K562 (cell line): ENCODE results near the gene ARHGEF1. TPM values are rescaled to one million over a fixed set of nuclear protein-coding genes. Genes with fewer than 3 reads are reported as not detected.

ENCODE experiments used
- ATAC-seq: fragments of 200-7000 bp; cut with Tn5 transposase; 3 replicates; pipeline ENCODE4 v1.9.1; 2020; ENCODE audit warnings: moderate library complexity
- BruUV-seq: library from RNA; stranded (reverse); fragments of 400-500 nt; replicated peaks from 2 replicates; lab custom pipeline; 2021; lab: Mats Ljungman, UMichigan
- CTCF ChIA-PET: fragments of 300-600 bp; formaldehyde crosslinking; extraction: SDS; loops from one replicate; lab custom pipeline; 2021; ENCODE audit warnings: low intra/inter-chr PET ratio; lab: Yijun Ruan, JAX
- POLR2A ChIA-PET: fragments of 300-600, 350-650 bp; sonication (Branson Sonifier 250); formaldehyde crosslinking; extraction: SDS; loops from one replicate; lab custom pipeline; 2021; ENCODE audit warnings: antibody characterized with exemption, inconsistent platforms; lab: Yijun Ruan, JAX
- DNase-seq, 4 experiments: peaks; one replicate each; pipeline versions ENCODE4 v3.0.0 to v3.0.0-alpha.2; 2011 to 2018; ENCODE audit warnings: low spot score in 3 of 4, mixed read lengths in 3 of 4; ENCODE audit errors: extremely low read depth in 1 of 4
- FAIRE-seq: peaks from 2 replicates; lab custom pipeline; 2011; peaks lifted over from hg19 to GRCh38; lab: Jason Lieb, UNC
- H2AFZ ChIP-seq: 2 replicates; pipeline ENCODE4 v1.6.0; 2011; ENCODE audit warnings: low read depth, low read length, control low read depth, inconsistent platforms
- H3K27ac ChIP-seq: fragments of 200-600 bp; 3 replicates; pipeline ENCODE4 v1.8.0; 2011; ENCODE audit warnings: low read depth, mild to moderate bottlenecking, control low read depth, inconsistent platforms, low read length, moderate library complexity, mixed read lengths; ENCODE audit errors: extremely low read depth
- H3K27me3 ChIP-seq, 2 experiments: fragments of 300-600 bp in 1 of 2; 2 replicates in 1 of 2; 3 replicates in 1 of 2; pipeline versions ENCODE4 v1.6.0 to v1.8.0; 2011; ENCODE audit warnings: inconsistent platforms in 2 of 2, low read length in 2 of 2, mild to moderate bottlenecking in 1 of 2, mixed read lengths in 1 of 2, moderate library complexity in 1 of 2; ENCODE audit not compliant: control insufficient read depth in 2 of 2, insufficient read depth in 2 of 2
- H3K36me3 ChIP-seq: fragments of 300-600 bp; 3 replicates; pipeline ENCODE4 v1.8.0; 2011; ENCODE audit warnings: mild to moderate bottlenecking, low read length, inconsistent platforms; ENCODE audit not compliant: control insufficient read depth, insufficient read depth
- H3K4me1 ChIP-seq, 2 experiments: fragments of 200-600 bp in 1 of 2; replicated peaks in 1 of 2; 2 replicates in 1 of 2; 3 replicates in 1 of 2; pipeline versions ENCODE4 v1.5.1 to v1.8.0; 2011; ENCODE audit warnings: inconsistent platforms in 2 of 2, low read length in 2 of 2, mild to moderate bottlenecking in 1 of 2, mixed read lengths in 1 of 2, moderate library complexity in 1 of 2; ENCODE audit not compliant: control insufficient read depth in 2 of 2, insufficient read depth in 2 of 2
- H3K4me2 ChIP-seq: 2 replicates; pipeline ENCODE4 v1.6.1; 2011; ENCODE audit warnings: low read length, control low read depth, inconsistent platforms, mixed read lengths; ENCODE audit not compliant: insufficient read depth
- H3K4me3 ChIP-seq: fragments of 200-600 bp; sonication (generic), shearing (Covaris generic); 2 replicates; pipeline ENCODE4 v1.5.1; 2016; ENCODE audit warnings: control low read depth, inconsistent platforms
- H3K79me2 ChIP-seq: fragments of 200-600 bp; 3 replicates; pipeline ENCODE4 v1.8.0; 2011; ENCODE audit warnings: low read length, inconsistent platforms; ENCODE audit not compliant: control insufficient read depth, insufficient read depth
- H3K9ac ChIP-seq, 2 experiments: 2 replicates each; pipeline versions ENCODE4 v1.6.0 to v1.6.1; 2011; ENCODE audit warnings: low read depth in 2 of 2, low read length in 2 of 2, control low read depth in 1 of 2, inconsistent platforms in 1 of 2, mild to moderate bottlenecking in 1 of 2, mixed read lengths in 1 of 2; ENCODE audit not compliant: insufficient read depth in 1 of 2
- H3K9me1 ChIP-seq: one replicate; pipeline ENCODE4 v1.6.0; 2011; ENCODE audit warnings: inconsistent platforms, mild to moderate bottlenecking, low read length, moderate library complexity; ENCODE audit not compliant: control insufficient read depth, insufficient read depth
- H3K9me3 ChIP-seq: replicated peaks from 2 replicates; pipeline ENCODE4 v1.5.1; 2011; ENCODE audit warnings: low read depth, low read length, inconsistent platforms; ENCODE audit not compliant: control insufficient read depth, insufficient read depth
- H4K20me1 ChIP-seq: replicated peaks from 2 replicates; pipeline ENCODE4 v1.6.1; 2011; ENCODE audit warnings: low read length, inconsistent platforms, mixed read lengths; ENCODE audit not compliant: control insufficient read depth, insufficient read depth
- CBX8 ChIP-seq: fragments of 200-600 bp; sonication (generic); IDR thresholded peaks from 2 replicates; pipeline ENCODE4 v1.6.1; 2012; ENCODE audit warnings: borderline replicate concordance, mixed run types, low read depth, mild to moderate bottlenecking, moderate library complexity, mixed read lengths, low read length, control low read depth, inconsistent platforms; ENCODE audit not compliant: poor library complexity, severe bottlenecking; ENCODE audit errors: extremely low read depth
- CEBPG ChIP-seq, 3 experiments: fragments of 200-800 bp in 1 of 3; sonication (Bioruptor generic) in 1 of 3; sonication (generic) in 1 of 3; formaldehyde crosslinking in 1 of 3; IDR thresholded peaks in 2 of 3; conservative IDR thresholded peaks in 1 of 3; 2 replicates each; pipeline versions ENCODE4 v1.6.1 to v1.8.0; 2016 to 2022; ENCODE audit warnings: missing compliant biosample characterization in 2 of 3, missing genetic modification characterization in 2 of 3, mild to moderate bottlenecking in 1 of 3, missing genetic modification reagents in 1 of 3
- CGGBP1 ChIP-seq: fragments of 250-450 bp; sonication (Bioruptor Pico); IDR thresholded peaks from 2 replicates; pipeline ENCODE4 v1.9.0; 2021; ENCODE audit warnings: mild to moderate bottlenecking
- DDX20 ChIP-seq: fragments of 450-650 bp; IDR thresholded peaks from 2 replicates; pipeline ENCODE4 v1.6.1; 2016; ENCODE audit warnings: missing genetic modification characterization, low read depth, mild to moderate bottlenecking, missing compliant biosample characterization, moderate library complexity
- FIP1L1 ChIP-seq: fragments of 200-400 bp; formaldehyde crosslinking; IDR thresholded peaks from 2 replicates; pipeline ENCODE4 v1.6.1; 2018; ENCODE audit warnings: mild to moderate bottlenecking, low read depth, low read length; ENCODE audit not compliant: poor library complexity, severe bottlenecking
- HMG20B ChIP-seq: fragments of 250-450 bp; sonication (Bioruptor Pico); IDR thresholded peaks from 2 replicates; pipeline ENCODE4 v1.5.0; 2021; ENCODE audit warnings: mild to moderate bottlenecking
- NBN ChIP-seq: fragments of 450-650 bp; IDR thresholded peaks from 2 replicates; pipeline ENCODE4 v1.6.1; 2016; ENCODE audit warnings: low read depth, mild to moderate bottlenecking
- RBM15 ChIP-seq: fragments of 200-400 bp; formaldehyde crosslinking; IDR thresholded peaks from 2 replicates; pipeline ENCODE4 v1.6.1; 2018; ENCODE audit warnings: mild to moderate bottlenecking, low read length, moderate library complexity; ENCODE audit not compliant: insufficient read depth
- RNF2 ChIP-seq: sonication (generic); IDR thresholded peaks from 2 replicates; pipeline ENCODE4 v1.6.1; 2016
- SIRT6 ChIP-seq: IDR thresholded peaks from one replicate; pipeline ENCODE4 v1.6.1; 2012; ENCODE audit warnings: low read depth, mild to moderate bottlenecking, control low read depth, inconsistent platforms, low read length, moderate library complexity
- SRSF3 ChIP-seq: fragments of 200-400 bp; formaldehyde crosslinking; IDR thresholded peaks from 2 replicates; pipeline ENCODE4 v1.6.1; 2016; ENCODE audit warnings: mild to moderate bottlenecking, low read length, moderate library complexity; ENCODE audit not compliant: insufficient read depth
- TEAD2 ChIP-seq: fragments of 450-650 bp; IDR thresholded peaks from 2 replicates; pipeline ENCODE4 v1.6.1; 2016; ENCODE audit warnings: missing genetic modification characterization, control low read depth, missing compliant biosample characterization
- ZFP91 ChIP-seq: sonication (generic); formaldehyde crosslinking; IDR thresholded peaks from 2 replicates; pipeline ENCODE4 v1.8.0; 2022; ENCODE audit warnings: mild to moderate bottlenecking, missing genetic modification reagents
- ZHX1 ChIP-seq: fragments of 150-350 bp; conservative IDR thresholded peaks from 2 replicates; pipeline ENCODE4 v1.6.1; 2014; ENCODE audit warnings: low read length
- ZNF311 ChIP-seq: fragments of 250-450 bp; sonication (Bioruptor Pico); IDR thresholded peaks from 2 replicates; pipeline ENCODE4 v1.4.0; 2020; ENCODE audit warnings: mild to moderate bottlenecking, moderate library complexity
- ZNF589 ChIP-seq: fragments of 200-800 bp; sonication (Bioruptor generic); IDR thresholded peaks from 2 replicates; pipeline ENCODE4 v1.6.1; 2016; ENCODE audit warnings: low read depth, missing genetic modification characterization, missing compliant biosample characterization
- WGBS: fragments of 100-300 bp; shearing (Covaris generic); methylation state at CpG from one replicate; pipeline ENCODE4 v1.1.6; 2016; ENCODE audit warnings: low coverage, mixed read lengths; ENCODE audit not compliant: insufficient coverage; ENCODE audit errors: missing lambda C conversion rate; 5-methylcytosine and 5-hydroxymethylcytosine counted together
- in situ Hi-C: fragments of 300-500 bp; cut with MboI; formaldehyde crosslinking; loops from 4 replicates; pipeline ENCODE4 v1.15.0; 2018; ENCODE audit warnings: inconsistent platforms, mixed read lengths
- intact Hi-C: fragments of 100-400 bp; cut with micrococcal nuclease; formaldehyde crosslinking; loops from 2 replicates; pipeline ENCODE4 v1.14.2; 2022
- polyA plus RNA-seq, 8 experiments: library from polyadenylated mRNA; depleted of rRNA in 4 of 8; stranded (reverse) in 5 of 8; unstranded in 3 of 8; fragments of >200 nt; fragmentation: Nextera tagmentation in 2 of 8; fragmentation: Illumina TruSeq in 1 of 8; extraction: Ambion mirVana in 2 of 8; extraction: Trizol in 1 of 8; gene quantifications; 2 replicates each; pipeline versions ENCODE4 v1.2.1 to v1.2.3, GENCODE V29; 2011 to 2014; ENCODE audit warnings: inconsistent platforms in 1 of 8, missing spikeins in 1 of 8
- total RNA-seq, 7 experiments: library from RNA; depleted of rRNA in 6 of 7; stranded (reverse); fragments of >200 nt in 6 of 7; fragmentation: Illumina TruSeq in 2 of 7; extraction: Trizol in 2 of 7; gene quantifications; 2 replicates each; pipeline versions ENCODE4 v1.2.1 to v1.2.3, GENCODE V29; 2011 to 2021; ENCODE audit warnings: low replicate concordance in 1 of 7

Gene ARHGEF1
- total and polyA plus RNA-seq, 9 of the 15 experiments (the other 6 are each of a cell fraction or from before 2014, with no cell fraction given): 1.9 to 149 (median 29.8) TPM

GRCh38 chr19:41839211-41839610, 43.8 kb upstream of the ARHGEF1 start:
- H3K4me3 ChIP-seq: no peak overlapping the region
- no TSS peak for BruUV-seq
- H3K9me1 ChIP-seq: no peaks in the 10 kb centered on the region
- ChIA-PET POLR2A (interaction anchor here (2.4 to 3.1 kb wide), 2 partner anchors 13 to 21 kb away, joined by 7 to 14 read pairs; partner anchors contain the start of gene RPS19), CTCF (no interaction called here)
- in situ Hi-C loops: no loop called here
- peaks cover 23 to 32% of the 10 kb centered on the region in 2 experiments; a peak in 4 of 5 replicates for H3K4me1 ChIP-seq
- no peaks in the 10 kb centered on the region for H3K9me3 ChIP-seq
- peak overlapping the region; percentile 12; the same call in 1 of the 2 replicates for H3K4me2 ChIP-seq
- peaks cover 0 to 13% of the 10 kb centered on the region in 2 experiments; a peak in 4 of 5 replicates for H3K27me3 ChIP-seq
- WGBS: 13% methylated on average over 2 of the region's 2 CpGs
- ATAC-seq: peak; percentile 25
- H3K27ac ChIP-seq: no peak overlapping the region
- peak overlapping the region in 1 of 2 experiments; percentile 0; a peak in 1 of 4 replicates for H3K9ac ChIP-seq
- no peaks in the 10 kb centered on the region for H3K79me2 ChIP-seq
- H2AFZ ChIP-seq: peak overlapping the region; percentile 42
- H3K36me3 ChIP-seq: no peaks in the 10 kb centered on the region
- 0 out of 2 replicates have a peak, but pooled peaks cover 2% of the 10 kb centered on the region for H4K20me1 ChIP-seq
- peak in 1 of 4 experiments; percentile 3 for DNase-seq
- intact Hi-C loops: no loop called here
- no peak for FAIRE-seq
- TF ChIP-seq ZNF311 (CRISPR knock-in tag): no peak
- no peak for TF ChIP-seq HMG20B
- TF ChIP-seq SIRT6: no peak
- TF ChIP-seq SRSF3: no peak
- no peak for TF ChIP-seq CBX8
- no peak for TF ChIP-seq ZHX1
- no peak for TF ChIP-seq ZNF589 (CRISPR knock-in tag)
- no peak for TF ChIP-seq FIP1L1
- TF ChIP-seq CGGBP1 (CRISPR knock-in tag): no peak
- no peak for TF ChIP-seq NBN
- TF ChIP-seq DDX20 (tag): no peak
- no peak for TF ChIP-seq RBM15
- no peak for TF ChIP-seq ZFP91
- TF ChIP-seq CEBPG (CRISPR knock-in tag; IDR thresholded peaks at IDR 0.05): peak; percentile 53; the same call in 1 of the 2 replicates
- peak in 1 of 2 experiments; percentile 77; a peak in 2 of 4 replicates for TF ChIP-seq CEBPG (tag; conservative IDR thresholded peaks at IDR 0.05 in 1 of 2, IDR thresholded peaks at IDR 0.05 in 1 of 2)
- TF ChIP-seq TEAD2 (tag): no peak
- TF ChIP-seq RNF2: no peak
